Naive thymus-derived CD8-positive, alpha-beta T cell (primary cell): ENCODE results near the gene ZSWIM3. TPM values are rescaled to one million over a fixed set of nuclear protein-coding genes. Genes with fewer than 3 reads are reported as not detected.
A peak's percentile ranks its signal among the peaks of the same experiment; 100 is the strongest.
"Not testable (repeated sequence)": the region's sequence is repeated elsewhere in the genome, so short reads cannot be mapped to it uniquely, and the experiment has no call there.

Experiments
- ATAC-seq, 2 donors: fragments of 150-1000 bp; cut with Tn5 transposase in 1 of 2; sonication (Bioruptor Pico), chemical (Tn5 transposase) in 1 of 2; 1 replicate in 1 of 2; 2 replicates in 1 of 2; pipeline ENCODE4 v1.10.0; 2021; ENCODE audit warnings: mild to moderate bottlenecking in 2 of 2, moderate library complexity in 2 of 2
- POLR2A ChIA-PET: fragments of 350-600 bp; sonication (Branson Sonifier 250); formaldehyde crosslinking; loops from one replicate; lab custom pipeline; 2021; ENCODE audit warnings: antibody characterized with exemption; lab: Charles Lee
- DNase-seq, 10 donors: peaks; one replicate each; pipeline versions ENCODE4 v3.0.0 to v3.0.0-alpha.2; 2020 to 2022
- H3K27ac Mint-ChIP-seq, 10 donors: one replicate each; pipeline ENCODE4 v1.8.0; 2020 to 2022; ENCODE audit warnings: mild to moderate bottlenecking in 10 of 10, mixed read lengths in 10 of 10, moderate library complexity in 4 of 10, inconsistent platforms in 1 of 10
- H3K27me3 Mint-ChIP-seq, 5 donors: one replicate each; pipeline ENCODE4 v1.8.0; 2021 to 2022; ENCODE audit warnings: mixed read lengths in 5 of 5
- H3K36me3 Mint-ChIP-seq, 3 donors: one replicate each; pipeline ENCODE4 v1.8.0; 2020 to 2022; ENCODE audit warnings: mixed read lengths in 3 of 3, mild to moderate bottlenecking in 2 of 3, inconsistent platforms in 1 of 3
- H3K4me1 Mint-ChIP-seq, 4 donors: one replicate each; pipeline ENCODE4 v1.8.0; 2021 to 2022; ENCODE audit warnings: mixed read lengths in 4 of 4
- H3K4me3 Mint-ChIP-seq, 10 donors: one replicate each; pipeline ENCODE4 v1.8.0; 2020 to 2022; ENCODE audit warnings: mild to moderate bottlenecking in 10 of 10, mixed read lengths in 10 of 10, moderate library complexity in 6 of 10, inconsistent platforms in 1 of 10
- H3K9me3 Mint-ChIP-seq, 9 donors: one replicate each; pipeline ENCODE4 v1.8.0; 2020 to 2022; ENCODE audit warnings: mixed read lengths in 9 of 9, mild to moderate bottlenecking in 3 of 9, inconsistent platforms in 1 of 9, moderate library complexity in 1 of 9
- polyA plus RNA-seq, 3 donors: library from polyadenylated mRNA; unstranded; fragments of 300-500 nt; fragmentation: Illumina TruSeq; gene quantifications; one replicate each; pipeline ENCODE4 v1.2.3, GENCODE V29; 2021
- total RNA-seq, 8 experiments: library from RNA in 2 of 8; stranded (reverse) in 2 of 8; gene quantifications; one replicate each; pipeline ENCODE4 v1.2.3 and lab custom pipeline; 2021 to 2026

ZSWIM3 gene
- total and polyA plus RNA-seq, 5 experiments from 2014 or later = 0.35 to 4.4 (median 2.1) TPM

DNA sequence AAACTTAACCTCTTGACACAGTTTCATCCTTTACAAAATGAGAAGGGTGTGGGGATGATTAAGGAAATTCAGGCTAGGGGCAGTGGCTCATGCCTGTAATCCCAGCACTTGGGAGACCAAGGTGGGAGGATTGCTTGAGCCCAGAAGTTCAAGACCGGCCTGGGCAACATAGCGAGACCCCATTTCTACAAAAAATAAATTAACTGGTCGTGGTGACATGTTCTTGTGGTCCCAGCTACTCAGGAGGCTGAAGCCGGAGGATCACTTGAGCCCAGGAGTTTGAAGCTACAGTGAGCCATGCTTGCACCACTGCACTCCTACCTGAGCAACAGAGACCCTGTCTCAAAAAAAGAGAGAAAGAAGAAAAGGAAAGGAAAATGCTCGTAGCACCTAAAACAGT lies 9.0 kb downstream of the ZSWIM3 start:
- Mint-ChIP-seq H3K4me1 (peaks cover 0 to 4% (median 1%) of the 10 kb centered on the region in 4 donors), H3K36me3 (peaks cover 0 to 6% (median 0%) of the 10 kb centered on the region in 3 donors), H3K27ac (no peak overlapping the region), H3K4me3 (no peak overlapping the region), H3K27me3 (no peaks in the 10 kb centered on the region), H3K9me3 (no peaks in the 10 kb centered on the region)
- DNase-seq = no peak
- no peak for ATAC-seq
- POLR2A ChIA-PET = interaction anchor here (0.6 kb wide), 1 partner anchor 30 kb away, joined by 3 read pairs; no protein-coding TSS in a partner anchor

DNA sequence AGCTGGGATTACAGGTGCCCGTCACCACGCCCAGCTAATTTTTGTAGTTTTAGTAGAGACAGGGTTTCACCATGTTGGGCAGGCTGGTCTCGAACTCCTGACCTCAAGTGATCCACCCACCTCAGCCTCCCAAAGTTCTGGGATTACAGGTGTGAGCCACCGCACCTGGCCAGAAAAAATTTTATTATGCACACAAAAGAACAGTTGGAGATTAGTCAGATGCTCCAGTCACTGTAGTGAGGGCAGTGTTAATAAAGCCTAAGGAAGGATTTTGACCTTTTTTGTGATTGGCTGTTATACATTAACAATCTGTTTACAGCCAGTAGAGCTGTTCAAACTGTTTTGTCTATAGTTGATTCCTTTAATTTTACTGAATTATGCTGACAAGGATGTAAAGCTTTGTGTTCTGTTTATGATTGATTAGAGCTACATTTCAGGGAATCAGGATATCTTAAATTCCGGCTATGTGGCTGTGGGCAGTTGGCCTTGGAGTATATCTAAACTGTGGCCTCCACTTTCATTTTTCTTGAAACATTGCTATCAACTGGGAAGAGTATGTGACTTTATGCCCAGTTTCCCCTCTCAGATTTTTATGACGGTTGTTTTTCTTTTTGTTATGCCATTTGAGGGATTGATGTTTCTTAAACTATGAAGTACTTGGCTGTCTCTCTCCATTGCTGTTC lies 9.9 kb downstream of the ZSWIM3 start:
- Mint-ChIP-seq H3K36me3 (peaks cover 0 to 9% (median 2%) of the 10 kb centered on the region in 3 donors), H3K4me1 (peaks cover 0 to 3% (median 1%) of the 10 kb centered on the region in 4 donors), H3K27me3 (no peaks in the 10 kb centered on the region), H3K9me3 (no peaks in the 10 kb centered on the region), H3K4me3 (no peak overlapping the region), H3K27ac (no peak overlapping the region)
- ATAC-seq = no peak
- POLR2A ChIA-PET = interaction anchor here (0.6 to 1.1 kb wide), 2 partner anchors 31 to 67 kb away, joined by 3 to 4 read pairs; partner anchors contain the start of gene PCIF1
- DNase-seq = no peak

DNA sequence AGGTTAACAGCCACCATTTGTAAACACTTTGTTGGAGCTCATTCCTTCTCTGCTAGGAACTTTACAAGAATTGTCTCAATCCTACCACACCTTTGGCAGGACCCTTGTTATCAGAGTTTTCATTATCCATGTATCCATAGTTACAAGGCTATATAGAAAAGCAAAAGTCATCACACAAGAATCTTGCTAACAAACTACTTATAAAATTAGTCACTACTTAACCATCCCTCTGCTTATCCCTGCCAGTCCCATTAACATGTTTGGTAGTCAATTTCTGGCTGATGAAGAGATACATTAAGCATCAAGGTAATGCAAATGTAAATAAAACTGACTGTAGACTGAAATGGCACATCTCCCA lies 10.4 kb downstream of the ZSWIM3 start:
- POLR2A ChIA-PET = interaction anchor here (1.1 kb wide), 1 partner anchor 67 kb away, joined by 4 read pairs; the partner anchor contains the start of gene PCIF1
- Mint-ChIP-seq H3K4me1 (peaks cover 0 to 3% (median 1%) of the 10 kb centered on the region in 4 donors), H3K27ac (no peak overlapping the region), H3K27me3 (no peaks in the 10 kb centered on the region), H3K9me3 (no peaks in the 10 kb centered on the region), H3K36me3 (peaks cover 0 to 10% (median 4%) of the 10 kb centered on the region in 3 donors), H3K4me3 (no peak overlapping the region)
- DNase-seq (no peak), ATAC-seq (no peak)

DNA sequence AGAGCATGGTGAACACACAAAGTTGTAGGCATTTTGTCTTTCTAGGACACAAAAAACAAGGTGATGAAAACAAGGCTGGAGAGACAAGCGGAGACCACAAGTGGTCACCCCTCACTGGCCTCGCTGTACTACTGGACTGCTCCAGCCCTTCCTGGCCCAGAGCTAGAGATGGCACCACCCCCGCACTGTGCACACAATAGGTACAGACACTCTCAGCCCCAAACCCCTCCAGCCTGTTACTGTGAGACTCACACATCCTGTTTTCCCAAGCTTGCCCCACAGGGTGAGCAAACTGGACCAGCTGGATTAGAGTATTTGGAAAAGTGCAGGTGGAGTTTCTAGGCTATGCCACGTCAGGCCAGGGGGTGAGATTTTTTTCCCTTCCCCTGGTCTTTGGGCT lies 15.2 kb downstream of the ZSWIM3 start:
- peaks cover 0 to 12% (median 4%) of the 10 kb centered on the region in 3 donors for H3K36me3 Mint-ChIP-seq
- DNase-seq (no peak), ATAC-seq (no peak)
- H3K27me3 Mint-ChIP-seq = no peaks in the 10 kb centered on the region
- H3K4me1 Mint-ChIP-seq = peaks cover 0 to 1% (median 0%) of the 10 kb centered on the region in 4 donors
- no peaks in the 10 kb centered on the region for H3K9me3 Mint-ChIP-seq
- no peak overlapping the region for H3K27ac Mint-ChIP-seq
- no peak overlapping the region for H3K4me3 Mint-ChIP-seq
- POLR2A ChIA-PET = no interaction called here

DNA sequence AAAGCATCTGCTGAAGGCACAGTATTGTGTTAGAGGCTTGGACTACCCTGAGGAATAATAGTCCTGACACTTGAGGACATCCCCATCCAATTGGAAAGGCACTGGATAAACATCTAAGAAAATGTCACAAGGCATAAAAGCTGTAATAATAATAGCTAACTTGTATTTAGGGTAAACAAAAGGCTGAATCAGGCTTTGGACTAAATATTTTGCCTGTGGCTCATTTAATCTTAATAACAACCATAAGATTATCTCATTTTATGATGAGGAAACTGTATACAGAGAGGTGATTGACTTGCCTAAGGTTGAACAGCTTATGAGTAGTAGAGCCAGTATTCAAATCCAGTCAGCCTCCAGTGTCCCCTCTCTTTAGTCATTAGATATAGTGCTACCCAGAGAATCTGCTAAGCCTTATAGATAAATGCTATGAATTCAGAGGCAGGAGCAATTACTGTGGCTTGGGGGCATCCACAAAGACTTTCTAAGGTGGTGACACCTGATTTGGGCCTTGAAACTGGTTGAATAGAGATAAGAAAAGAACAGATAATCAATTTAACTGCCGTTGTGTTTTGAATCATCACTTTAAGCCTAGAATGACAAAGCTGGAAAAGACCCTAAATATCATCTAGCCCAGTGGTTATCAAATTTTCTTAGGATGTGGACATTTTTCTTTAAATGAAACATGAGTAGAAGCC lies 16.1 kb downstream of the ZSWIM3 start:
- POLR2A ChIA-PET = no interaction called here

DNA sequence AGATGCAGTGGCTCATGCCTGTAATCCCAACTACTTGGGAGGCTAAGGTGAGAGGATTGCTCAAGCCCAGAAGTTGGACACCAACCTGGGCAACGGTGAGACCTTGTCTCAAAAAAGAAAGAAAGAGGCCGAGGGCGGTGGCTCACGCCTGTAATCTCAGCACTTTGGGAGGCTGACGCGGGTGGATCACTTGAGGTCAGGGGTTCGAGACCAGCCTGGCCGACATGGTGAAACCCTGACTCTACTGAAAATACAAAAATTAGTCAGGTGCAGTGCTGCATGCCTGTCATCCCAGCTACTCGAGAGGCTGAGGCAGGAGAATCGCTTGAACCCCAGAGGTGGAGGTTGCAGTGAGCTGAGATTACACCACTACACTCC lies 16.7 kb downstream of the ZSWIM3 start:
- POLR2A ChIA-PET = interaction anchor here (0.5 kb wide), 1 partner anchor 12 kb away, joined by 4 read pairs; no protein-coding TSS in a partner anchor
- ATAC-seq = not testable (repeated sequence)
- peak overlapping the region in 1 of 10 donors; percentile 18 for H3K27ac Mint-ChIP-seq

More for the DNA sequence above, 16.1 kb downstream of the ZSWIM3 start:
- Mint-ChIP-seq H3K4me1 (peaks cover 0 to 1% (median 0%) of the 10 kb centered on the region in 4 donors), H3K36me3 (peaks cover 0 to 10% (median 4%) of the 10 kb centered on the region in 3 donors), H3K27me3 (no peaks in the 10 kb centered on the region), H3K9me3 (no peaks in the 10 kb centered on the region), H3K27ac (no peak overlapping the region), H3K4me3 (no peak overlapping the region)
- no peak for DNase-seq
- no peak for ATAC-seq

DNA sequence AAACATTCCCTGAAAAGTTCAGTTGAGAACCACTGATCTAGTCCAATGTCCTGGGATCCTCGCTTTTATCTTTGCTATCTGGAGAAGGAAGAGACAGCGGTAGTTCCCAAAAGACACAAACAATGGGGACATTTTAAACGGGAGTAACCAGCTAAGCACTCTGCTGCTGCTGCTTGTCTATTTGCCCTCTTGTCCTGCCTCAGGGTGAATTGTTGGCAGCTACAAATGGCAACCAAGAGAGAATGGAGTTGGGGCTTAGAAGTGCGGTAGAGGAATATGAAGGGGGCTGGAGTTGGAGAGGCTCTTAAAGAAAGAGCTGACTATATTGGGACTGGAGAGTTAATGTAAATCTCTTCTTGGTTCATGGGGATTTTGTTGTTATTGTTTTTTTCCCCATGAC lies 17.2 kb downstream of the ZSWIM3 start:
- peaks cover 0 to 1% (median 0%) of the 10 kb centered on the region in 4 donors for H3K4me1 Mint-ChIP-seq
- POLR2A ChIA-PET = interaction anchor here (0.5 kb wide), 1 partner anchor 13 kb away, joined by 4 read pairs; no protein-coding TSS in a partner anchor
- DNase-seq (no peak), ATAC-seq (no peak)
- peaks cover 0 to 10% (median 4%) of the 10 kb centered on the region in 3 donors for H3K36me3 Mint-ChIP-seq
- no peaks in the 10 kb centered on the region for H3K9me3 Mint-ChIP-seq
- no peak overlapping the region for H3K27ac Mint-ChIP-seq
- no peaks in the 10 kb centered on the region for H3K27me3 Mint-ChIP-seq
- H3K4me3 Mint-ChIP-seq = no peak overlapping the region

More for the DNA sequence above, 16.7 kb downstream of the ZSWIM3 start:
- H3K36me3 Mint-ChIP-seq = peaks cover 0 to 10% (median 4%) of the 10 kb centered on the region in 3 donors
- H3K9me3 Mint-ChIP-seq, DNase-seq, H3K27me3 Mint-ChIP-seq, H3K4me3 Mint-ChIP-seq, H3K4me1 Mint-ChIP-seq: not testable (repeated sequence)

DNA sequence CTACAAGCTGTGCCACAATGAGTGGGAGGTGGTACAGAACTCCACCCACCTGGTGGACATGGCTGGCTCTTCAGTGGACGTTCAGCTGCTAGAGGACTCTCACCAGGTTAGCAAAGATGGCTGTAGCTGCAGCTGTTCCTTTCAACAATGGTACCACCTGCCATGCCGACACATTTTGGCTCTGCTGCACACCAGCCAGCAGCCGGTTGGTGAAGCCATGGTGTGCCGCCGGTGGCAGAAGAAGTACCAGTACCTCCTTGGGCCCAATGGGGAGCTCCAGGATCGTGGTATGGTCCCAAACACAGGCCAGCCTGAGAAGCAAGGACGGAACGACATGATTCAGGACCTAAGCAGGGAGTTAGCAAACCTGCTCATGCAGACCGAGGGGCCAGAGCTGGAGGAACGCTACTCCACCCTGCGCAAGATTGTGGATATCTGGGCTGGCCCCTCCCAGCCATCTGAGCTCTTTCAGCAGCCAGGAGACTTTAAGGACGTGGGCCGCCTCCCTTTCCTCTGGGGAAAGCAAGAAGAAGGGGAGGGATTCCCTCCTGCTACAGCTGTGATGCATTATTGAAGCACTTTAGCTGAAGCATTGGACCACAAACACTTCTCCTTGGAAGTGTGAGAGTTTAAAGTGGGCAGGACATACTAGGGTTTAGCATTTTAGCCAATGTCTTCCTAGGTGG lies 20.8 kb downstream of the ZSWIM3 start:
- no peak for ATAC-seq
- DNase-seq = no peak
- POLR2A ChIA-PET = interaction anchor here (0.9 to 1.5 kb wide), 2 partner anchors 30 to 57 kb away, joined by 3 to 5 read pairs; partner anchors contain the start of gene PCIF1
- Mint-ChIP-seq H3K9me3 (no peaks in the 10 kb centered on the region), H3K36me3 (peaks cover 0 to 12% (median 0%) of the 10 kb centered on the region in 3 donors), H3K27me3 (no peaks in the 10 kb centered on the region), H3K27ac (no peak overlapping the region), H3K4me3 (no peak overlapping the region), H3K4me1 (peaks cover 13 to 27% (median 25%) of the 10 kb centered on the region in 4 donors)

DNA sequence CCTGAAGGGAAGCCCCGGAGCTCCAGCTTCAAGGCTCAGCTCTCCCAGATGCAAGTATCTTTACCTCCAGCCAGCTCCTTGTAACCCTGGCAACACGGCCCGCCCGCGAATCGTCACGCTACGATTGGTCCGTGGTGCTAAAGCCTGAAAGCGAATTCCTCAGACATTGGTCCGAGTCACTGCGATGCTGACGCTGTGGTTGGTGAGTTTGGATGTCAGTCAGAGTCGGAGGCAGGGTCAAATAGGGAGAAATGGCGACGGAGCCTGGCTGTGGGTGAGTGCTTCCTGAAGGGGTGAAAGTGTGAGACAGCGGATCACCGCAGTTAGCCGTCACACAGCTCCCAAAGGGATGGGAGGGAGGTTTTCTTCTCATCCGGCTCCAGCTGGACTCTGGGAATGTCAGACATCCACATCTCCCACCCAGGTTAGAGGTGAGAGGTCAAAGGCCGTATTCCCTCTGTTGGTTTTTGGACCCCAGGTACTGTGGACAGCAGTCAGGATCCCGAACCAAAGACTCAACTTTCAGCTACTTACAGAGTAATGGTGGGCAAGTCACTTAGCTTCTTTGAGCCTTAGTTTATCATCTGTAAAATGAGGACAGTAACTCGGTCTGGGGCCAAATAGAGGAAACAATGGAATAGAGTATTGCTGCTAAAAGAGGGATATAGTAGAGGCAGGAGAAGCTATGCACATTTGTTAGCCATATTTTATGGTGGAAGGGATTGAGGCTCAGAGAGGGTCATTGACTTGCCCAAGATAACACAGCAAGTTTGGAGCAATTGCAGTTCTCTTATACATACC lies 23.8 kb downstream of the ZSWIM3 start, which contains the start of gene ZSWIM1:
ZSWIM1 (plus strand) TSS at position 240 of the 801 bp plus-strand sequence. CDS start 1,366 bp downstream, outside the sequence.
- POLR2A ChIA-PET = interaction anchor here (0.7 to 5.0 kb wide), 14 partner anchors 10 to 91 kb away, joined by 3 to 56 read pairs (median 5); partner anchors contain the start of genes ACOT8, CTSA, DNTTIP1 and NEURL2
- Mint-ChIP-seq H3K4me1 (peaks cover 20 to 45% (median 39%) of the 10 kb centered on the region in 4 donors), H3K4me3 (peak within 1 kb of the TSS; percentile 87 to 96 (median 91)), H3K27ac (peak within 1 kb of the TSS; percentile 86 to 98 (median 96)), H3K9me3 (no peaks in the 10 kb centered on the region), H3K36me3 (peaks cover 0 to 31% (median 0%) of the 10 kb centered on the region in 3 donors), H3K27me3 (no peaks in the 10 kb centered on the region)
- ATAC-seq (peak; percentile 99 to 100), DNase-seq (peak; percentile 91 to 99 (median 98))

DNA sequence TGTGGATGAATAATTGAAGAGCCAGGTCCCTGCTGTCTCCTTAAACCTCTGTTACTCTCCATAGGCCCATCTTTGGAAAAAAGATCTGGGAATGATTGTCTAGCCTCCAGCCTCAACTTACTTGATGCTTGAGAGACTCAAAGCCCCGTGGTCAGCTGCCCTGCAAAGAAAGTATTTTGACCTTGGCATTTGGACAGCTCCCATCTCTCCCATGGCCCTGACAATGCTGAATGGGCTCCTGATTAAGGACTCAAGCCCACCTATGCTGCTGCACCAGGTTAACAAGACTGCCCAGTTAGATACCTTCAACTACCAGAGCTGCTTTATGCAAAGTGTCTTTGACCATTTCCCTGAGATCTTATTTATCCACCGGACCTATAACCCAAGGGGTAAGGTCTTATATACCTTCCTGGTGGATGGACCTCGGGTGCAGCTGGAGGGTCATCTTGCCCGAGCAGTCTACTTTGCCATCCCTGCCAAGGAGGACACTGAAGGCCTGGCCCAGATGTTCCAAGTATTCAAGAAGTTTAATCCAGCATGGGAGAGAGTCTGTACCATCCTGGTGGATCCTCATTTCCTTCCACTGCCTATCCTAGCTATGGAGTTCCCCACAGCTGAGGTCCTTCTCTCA lies 25.2 kb downstream of the ZSWIM3 start:
- POLR2A ChIA-PET = interaction anchor here (1.1 to 5.0 kb wide), 9 partner anchors 8 to 90 kb away, joined by 3 to 56 read pairs (median 8); partner anchors contain the start of genes ACOT8, CTSA, NEURL2 and PCIF1
- Mint-ChIP-seq H3K9me3 (no peaks in the 10 kb centered on the region), H3K27ac (peak overlapping the region; percentile 20 to 90 (median 76)), H3K27me3 (no peaks in the 10 kb centered on the region), H3K4me3 (peak overlapping the region; percentile 26 to 91 (median 77)), H3K4me1 (peaks cover 22 to 48% (median 44%) of the 10 kb centered on the region in 4 donors), H3K36me3 (peaks cover 0 to 29% (median 0%) of the 10 kb centered on the region in 3 donors)
- no peak for DNase-seq
- ATAC-seq = no peak

DNA sequence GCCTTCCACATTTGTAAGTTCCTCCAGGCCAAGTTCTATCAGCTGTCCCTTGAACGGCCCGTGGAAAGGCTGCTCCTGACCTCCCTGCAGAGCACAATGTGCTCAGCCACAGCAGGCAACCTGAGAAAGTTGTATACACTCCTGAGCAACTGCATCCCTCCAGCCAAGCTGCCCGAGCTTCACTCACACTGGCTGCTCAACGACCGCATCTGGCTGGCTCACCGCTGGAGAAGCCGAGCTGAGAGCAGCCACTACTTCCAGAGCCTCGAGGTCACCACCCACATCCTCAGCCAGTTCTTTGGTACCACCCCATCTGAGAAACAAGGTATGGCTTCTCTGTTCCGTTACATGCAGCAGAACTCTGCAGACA lies 25.7 kb downstream of the ZSWIM3 start:
- peaks cover 0 to 29% (median 0%) of the 10 kb centered on the region in 3 donors for H3K36me3 Mint-ChIP-seq
- H3K4me3 Mint-ChIP-seq = peak overlapping the region in 9 of 10 donors; percentile 12 to 78 (median 38)
- POLR2A ChIA-PET = interaction anchor here (1.1 to 5.0 kb wide), 3 partner anchors 10 to 51 kb away, joined by 3 to 56 read pairs (median 34); partner anchors contain the start of genes ACOT8, PCIF1 and ZSWIM3
- H3K4me1 Mint-ChIP-seq = peaks cover 22 to 49% (median 46%) of the 10 kb centered on the region in 4 donors
- no peak for DNase-seq
- ATAC-seq = no peak
- H3K27ac Mint-ChIP-seq = peak overlapping the region in 7 of 10 donors; percentile 40 to 90 (median 70)
- H3K27me3 Mint-ChIP-seq = no peaks in the 10 kb centered on the region
- H3K9me3 Mint-ChIP-seq = no peaks in the 10 kb centered on the region
